NCI-H82 treated with DMSO at 0.1 percent for 48 hours (cell line): ENCODE measurements around the gene FZD4.
"Not testable (repeated sequence)": the region's sequence is repeated elsewhere in the genome, so short reads cannot be mapped to it uniquely, and the experiment has no call there.

ENCODE experiments used
- DNase-seq: peaks from one replicate; lab custom pipeline; 2025; ENCODE audit not compliant: unreplicated experiment; lab: John Stamatoyannopoulos, UW

FZD4 gene

DNA sequence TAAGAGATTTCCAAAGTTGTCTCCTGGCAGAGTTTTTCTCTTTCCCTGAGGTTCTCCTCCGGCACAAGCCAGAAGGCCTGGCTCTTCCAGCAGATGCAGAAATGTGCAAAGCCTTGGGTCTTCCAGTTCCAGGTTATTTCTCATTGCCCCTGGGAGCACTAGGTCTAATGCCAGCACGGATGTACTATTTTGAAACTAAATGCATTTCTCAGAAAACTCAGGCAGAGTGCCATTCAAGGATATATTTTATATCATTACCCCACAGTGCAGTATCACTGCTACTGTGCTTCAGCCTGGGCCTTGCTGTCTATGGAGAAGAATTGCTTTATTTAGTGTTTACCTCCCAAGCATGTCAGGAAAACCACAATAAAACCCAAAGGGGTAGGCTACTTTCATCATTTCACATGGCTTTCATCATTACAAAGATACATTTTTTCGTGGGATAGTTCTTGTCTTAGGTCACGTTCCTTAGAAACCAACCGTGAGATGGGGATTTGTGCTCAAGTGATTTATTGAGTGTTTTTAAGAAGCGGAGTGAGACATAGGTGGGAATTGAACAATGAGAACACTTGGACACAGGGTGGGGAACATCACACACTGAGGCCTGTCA is 22.4 kb upstream of the FZD4 start:
- no peak for DNase-seq

DNA sequence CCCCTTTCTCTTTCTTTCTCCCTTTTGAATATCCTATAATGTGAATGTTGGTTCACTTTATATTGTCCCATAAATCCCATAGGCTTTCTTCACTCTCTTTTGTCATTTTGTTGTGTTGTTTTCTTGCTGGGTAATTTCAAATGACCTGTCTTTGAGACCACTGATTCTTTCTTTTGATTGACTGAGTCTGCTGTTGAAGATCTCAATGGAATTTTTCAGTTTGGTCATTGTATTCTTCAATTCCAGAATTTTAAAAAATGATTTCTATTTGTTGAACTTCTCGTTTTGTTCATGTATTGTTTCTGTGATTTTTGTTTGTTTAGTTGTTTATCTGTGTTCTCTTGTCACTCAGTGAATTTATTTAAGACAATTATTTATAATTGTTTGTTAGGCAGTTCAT is 17.5 kb upstream of the FZD4 start:
- no peak for DNase-seq

DNA sequence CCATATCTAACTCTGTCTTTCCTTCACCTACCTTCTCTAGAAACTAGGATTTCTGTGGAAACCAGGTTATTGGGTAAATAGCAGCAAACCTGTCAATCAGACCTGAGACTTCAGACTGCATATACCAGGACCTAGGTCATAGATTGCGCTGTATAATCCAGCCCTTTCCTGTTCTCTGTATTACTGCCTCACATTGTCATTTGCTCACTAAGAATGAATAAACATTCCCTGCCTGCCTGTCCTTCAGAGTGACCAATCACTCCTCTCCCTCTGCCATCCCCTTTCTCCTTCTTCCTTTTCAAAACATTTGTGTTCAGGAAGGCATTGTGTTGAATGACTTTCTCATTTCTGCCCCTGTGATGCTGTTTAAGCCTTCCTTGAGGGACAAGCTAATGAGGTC is 14.1 kb upstream of the FZD4 start:
- DNase-seq: no peak

DNA sequence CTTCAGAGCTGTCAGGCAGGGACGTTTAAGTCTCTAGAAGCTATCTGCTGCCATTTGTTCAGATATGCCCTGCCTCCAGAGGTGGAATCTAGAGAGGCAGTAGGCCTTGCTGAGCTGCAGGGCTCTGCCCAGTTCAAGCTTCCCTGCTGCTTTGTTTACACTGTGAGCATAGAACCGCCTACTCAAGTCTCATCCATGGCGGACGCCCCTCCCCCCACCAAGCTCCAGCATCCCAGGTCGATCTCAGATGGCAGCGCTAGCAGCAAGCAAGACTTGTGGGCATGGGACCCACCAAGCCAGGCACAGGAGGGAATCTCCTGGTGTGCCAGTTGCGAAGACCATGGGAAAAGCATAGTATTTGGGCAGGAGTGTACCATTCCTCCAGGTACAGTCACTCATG is 12.4 kb upstream of the FZD4 start:
- DNase-seq: not testable (repeated sequence)

DNA sequence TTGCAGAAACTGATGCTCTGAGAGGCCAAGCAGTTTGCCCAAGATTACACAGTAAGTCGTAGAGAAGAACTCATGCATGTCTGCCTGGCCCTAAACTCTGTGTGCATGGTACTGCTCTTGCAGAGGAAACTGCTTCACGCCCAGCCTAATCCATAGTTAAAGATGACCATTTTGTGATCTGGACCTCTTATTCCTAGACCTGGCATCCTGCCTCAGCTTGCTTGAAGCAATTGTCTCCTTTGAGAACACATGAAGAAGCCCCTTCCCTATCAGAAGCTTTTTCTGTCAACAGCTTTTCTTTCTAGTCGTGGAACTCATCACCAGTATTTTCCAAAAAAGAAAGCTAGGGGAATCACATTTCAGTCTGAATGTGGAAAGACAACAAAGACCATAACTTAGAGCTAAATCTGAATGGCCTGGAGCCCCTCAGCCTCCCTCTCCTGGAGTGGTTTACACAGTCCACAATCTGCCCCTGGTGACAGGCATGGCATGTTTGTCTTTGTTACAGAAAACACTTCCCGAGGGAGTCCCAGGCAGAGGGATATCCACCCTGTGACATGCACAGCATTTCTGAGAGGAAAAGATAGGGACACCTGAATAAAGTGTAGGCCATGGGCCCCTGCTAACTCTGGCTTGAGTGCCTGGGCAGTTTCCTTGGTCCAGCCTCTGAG is 2.9 kb upstream of the FZD4 start:
- DNase-seq: no peak

DNA sequence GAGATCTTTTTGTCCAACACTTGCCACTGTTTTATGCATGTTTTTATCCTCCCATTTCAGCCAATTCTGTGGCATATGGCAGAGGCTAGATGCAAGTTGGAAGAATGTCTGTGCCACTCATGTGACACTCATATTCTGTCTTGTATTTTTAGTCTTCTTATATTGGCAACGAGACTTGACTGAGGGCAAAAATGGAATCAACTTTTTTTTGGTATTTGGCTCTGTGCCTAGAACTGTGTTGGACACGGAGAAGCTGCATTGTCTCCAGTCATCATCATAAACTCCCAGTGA is 1.7 kb upstream of the FZD4 start:
- no peak for DNase-seq

DNA sequence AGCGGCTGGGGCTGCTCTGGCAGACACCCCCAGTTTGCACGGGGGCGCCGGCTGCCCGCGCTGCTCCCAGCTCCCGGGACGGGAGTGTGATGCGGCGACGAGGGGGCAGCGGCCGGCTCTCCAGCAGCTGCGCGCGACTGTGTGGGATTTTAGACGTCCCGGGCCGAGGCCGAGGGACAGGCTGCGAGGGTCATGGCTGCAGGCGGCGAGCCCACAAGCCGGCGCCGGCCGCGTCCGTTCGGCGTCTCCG is 159 bp downstream of the FZD4 start:
- DNase-seq: no peak

DNA sequence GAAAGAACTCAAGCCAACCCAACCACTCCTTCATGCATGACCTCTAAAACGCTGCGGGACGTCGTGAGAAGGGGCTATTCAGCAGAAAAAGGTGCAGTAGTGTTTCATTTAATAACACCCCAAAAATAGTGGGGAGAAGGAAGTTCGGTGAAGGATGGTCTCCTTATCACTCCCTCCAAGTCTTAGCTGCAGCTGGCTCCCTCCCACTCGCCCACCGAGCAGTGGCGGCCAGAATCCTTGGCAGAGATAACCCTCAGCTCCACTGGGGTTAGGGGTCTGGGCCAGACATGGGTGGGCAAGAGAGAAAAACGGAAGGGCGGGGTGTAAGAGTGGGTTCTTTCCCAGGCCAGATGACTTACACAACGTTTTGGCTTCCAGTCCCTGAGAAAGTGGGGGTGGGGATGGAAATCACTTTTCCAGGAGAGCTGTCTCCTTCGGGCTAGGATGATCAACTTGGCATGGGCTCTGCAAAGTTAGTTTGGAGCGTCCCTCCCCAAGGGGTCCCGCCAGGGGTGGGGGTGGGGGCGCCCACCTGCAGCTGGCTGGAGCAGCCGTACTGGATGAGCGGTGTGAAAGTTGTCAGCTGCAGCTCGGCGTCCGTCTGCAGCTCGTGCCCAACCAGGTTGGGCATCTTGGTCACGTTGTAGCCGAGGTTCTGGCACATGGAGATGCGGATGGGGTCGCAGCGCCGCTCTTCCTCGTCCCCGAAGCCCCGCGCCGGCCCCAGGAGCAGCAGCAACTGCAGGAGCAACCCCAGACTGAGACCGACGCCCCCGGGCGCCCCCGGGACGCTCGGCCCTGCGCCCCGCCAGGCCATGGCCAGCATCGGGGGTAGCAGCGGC is 705 bp downstream of the FZD4 start:
- no peak for DNase-seq

DNA sequence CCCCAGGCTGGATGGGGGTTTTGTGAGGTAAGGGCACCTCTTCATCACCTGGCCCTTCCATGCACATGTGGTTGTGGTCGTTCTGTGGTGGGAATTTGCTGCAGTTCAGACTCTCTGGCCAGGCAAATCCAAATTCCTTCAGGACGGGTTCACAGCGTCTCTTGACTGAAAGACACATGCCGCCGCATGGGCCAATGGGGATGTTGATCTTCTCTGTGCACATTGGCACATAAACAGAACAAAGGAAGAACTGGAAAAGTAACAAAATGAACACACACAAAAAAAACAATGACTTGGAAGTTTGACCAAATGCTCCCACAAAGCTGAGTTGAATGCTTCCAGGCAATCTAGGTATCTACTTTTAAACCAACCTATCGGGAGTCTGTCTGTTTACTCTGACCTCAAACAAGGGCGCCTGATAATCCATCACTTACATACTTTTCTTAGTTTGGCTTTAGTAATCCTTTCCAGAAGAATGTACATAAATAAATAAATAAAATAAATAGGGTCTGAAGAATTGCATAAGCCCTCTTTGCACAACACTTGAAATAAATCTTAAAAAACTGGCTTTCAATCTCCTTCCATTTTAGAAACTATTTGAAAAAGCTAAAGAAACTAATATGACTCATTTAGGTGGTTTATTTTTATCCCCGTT is 2.8 kb downstream of the FZD4 start:
- no peak for DNase-seq

DNA sequence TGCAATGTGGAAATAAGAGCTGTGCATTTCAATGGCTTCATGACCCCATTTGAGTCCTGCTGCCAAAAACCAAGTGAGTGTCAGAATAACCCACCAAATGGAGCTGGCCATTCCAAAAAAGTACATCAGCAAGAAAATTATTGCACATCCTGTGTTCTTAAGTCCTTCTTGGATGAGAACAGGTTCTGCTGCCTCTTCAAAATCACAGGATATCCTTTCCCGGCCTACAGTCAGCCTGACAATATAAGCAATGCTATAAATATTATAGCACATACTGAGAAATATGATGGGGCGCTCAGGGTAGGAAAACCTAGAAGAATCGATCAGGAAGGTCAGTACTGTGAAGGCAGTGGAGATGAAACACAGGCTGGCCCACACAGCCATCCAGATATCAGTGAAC is 3.5 kb downstream of the FZD4 start:
- no peak for DNase-seq

DNA sequence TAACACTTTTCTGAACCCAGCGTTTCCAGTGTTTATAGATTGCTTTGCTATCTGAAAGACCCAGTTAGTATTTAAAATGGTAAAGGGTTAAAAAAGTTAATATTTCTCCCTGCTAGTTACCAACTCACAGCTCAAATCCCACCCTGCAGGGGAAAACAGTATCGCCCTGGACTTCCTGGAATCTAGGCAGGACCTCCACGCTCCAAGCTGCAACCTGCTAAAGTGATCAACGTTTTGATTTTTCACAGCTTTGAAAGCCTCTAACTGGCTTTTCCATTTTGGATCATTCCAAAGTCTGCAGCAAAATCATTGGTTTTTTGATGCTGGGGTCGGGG is 4.6 kb downstream of the FZD4 start:
- no peak for DNase-seq

DNA sequence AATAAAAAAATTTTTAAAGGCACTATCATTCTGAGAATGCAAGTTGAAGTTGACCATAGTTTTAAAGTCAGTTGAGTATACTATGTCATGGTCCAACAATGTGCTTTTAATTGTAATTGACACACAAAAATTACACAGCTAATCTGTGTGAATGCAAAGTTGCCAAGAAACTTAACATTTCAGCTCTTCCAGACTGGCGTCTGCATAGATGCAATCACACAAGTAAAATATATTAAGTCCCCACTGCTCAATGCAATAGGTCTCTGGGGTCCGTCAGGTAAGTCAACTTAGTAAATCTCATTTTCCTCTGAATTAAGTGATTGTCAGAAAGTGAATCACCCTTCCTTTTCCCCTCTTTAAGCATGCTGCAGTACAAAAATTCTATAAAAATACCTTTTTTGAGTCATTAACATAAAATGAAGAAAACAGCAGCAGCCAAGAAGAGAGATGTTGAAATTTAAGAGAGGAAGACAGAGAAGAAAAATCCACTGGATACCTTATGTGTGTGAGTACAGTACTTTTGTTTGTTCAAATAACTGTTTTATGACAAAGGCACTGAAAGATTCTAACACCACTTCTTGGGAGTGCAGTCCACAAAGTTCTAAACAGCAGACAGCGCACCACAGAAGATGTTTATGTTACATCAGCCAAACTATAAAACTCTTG is 5.1 kb downstream of the FZD4 start:
- no peak for DNase-seq

DNA sequence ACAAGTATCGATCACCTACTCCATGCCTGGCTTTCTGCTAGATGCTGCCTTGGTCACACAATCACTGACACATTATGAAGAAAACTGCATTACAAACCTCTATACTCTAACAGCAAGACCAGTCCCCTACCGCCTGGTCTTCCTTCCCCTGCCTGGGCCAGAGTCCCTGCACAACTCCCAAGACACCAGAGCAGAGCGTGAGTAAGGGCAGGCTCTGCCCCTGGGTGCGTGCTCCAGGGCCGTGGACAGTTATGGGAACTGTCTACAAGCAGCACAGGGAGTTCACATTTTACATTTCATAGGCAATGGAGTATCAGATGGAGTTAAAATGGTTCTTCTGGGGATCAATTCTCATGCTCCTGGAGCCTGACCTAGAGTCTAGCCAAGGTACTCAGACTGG is 6.5 kb downstream of the FZD4 start:
- no peak for DNase-seq

DNA sequence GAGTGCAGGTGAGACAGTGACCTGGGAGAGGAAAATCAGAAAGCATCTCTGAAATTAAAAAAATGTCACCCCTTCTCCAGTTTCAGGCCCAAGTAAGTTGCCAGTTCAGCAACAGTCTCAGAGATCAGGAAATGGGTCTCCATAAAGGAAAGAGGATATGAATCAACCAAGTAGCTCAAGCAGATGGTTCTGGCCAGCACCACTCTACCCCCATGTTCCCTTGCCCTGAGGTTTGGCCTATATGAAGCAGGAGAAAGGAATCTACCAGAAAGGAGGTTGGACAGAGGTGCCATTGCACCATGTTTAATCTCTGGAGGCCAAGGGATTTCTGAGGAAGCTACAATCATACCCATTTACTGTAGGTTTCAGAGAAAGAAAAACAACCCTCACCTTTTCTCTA is 7.7 kb downstream of the FZD4 start:
- DNase-seq: no peak

DNA sequence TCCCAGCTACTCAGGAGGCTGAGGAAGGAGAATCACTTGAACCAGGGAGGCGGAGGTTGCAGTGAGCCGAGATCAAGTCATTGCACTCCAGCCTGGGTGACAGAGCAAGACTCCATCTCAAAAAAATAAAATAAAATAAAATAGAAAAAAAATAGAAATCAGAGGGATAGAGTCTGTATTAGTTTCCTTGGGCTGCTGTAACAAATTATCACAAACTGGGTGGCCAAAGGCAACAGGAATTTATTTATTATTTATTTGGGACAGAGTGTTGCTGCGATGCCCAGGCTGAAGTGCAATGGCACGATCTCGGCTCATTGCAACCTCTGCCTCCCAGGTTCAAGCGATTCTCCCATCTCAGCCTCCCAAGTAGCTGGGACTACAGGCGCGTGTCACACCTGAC is 11.7 kb downstream of the FZD4 start:
- DNase-seq: not testable (repeated sequence)

DNA sequence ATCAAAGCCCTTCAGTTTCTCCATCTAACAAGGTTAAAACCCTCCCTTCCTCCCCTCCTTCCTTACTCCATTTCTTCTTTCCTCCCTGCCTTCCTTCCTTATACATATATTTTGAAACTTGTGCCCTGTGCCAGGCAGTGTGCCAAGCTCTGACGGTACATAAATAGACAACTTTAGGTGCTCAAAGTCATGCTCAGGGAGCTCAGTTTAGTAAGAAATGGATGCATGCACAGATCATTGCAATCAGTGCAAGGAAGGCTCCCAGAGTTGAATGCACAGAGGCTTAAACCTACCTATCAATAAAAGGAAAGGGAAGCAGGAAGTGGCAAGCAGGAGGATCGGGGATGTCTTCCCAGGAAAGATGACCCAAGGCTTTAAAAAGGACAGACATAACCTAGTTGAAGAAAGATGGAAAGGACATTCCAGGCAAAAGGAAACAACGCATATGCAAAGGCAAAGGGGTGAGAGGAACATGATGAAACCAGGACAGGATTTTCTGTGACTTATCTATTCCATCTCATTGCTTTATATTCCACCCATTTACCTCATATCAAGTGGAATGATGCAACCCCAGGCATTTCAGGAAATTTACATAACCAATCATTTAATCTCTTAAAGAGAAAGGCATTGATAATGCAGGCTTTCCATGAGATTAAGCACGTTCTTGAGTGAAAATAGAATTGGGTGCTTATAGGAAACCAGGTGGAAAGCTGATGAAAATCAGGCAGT is 13.2 kb downstream of the FZD4 start:
- DNase-seq: no peak

DNA sequence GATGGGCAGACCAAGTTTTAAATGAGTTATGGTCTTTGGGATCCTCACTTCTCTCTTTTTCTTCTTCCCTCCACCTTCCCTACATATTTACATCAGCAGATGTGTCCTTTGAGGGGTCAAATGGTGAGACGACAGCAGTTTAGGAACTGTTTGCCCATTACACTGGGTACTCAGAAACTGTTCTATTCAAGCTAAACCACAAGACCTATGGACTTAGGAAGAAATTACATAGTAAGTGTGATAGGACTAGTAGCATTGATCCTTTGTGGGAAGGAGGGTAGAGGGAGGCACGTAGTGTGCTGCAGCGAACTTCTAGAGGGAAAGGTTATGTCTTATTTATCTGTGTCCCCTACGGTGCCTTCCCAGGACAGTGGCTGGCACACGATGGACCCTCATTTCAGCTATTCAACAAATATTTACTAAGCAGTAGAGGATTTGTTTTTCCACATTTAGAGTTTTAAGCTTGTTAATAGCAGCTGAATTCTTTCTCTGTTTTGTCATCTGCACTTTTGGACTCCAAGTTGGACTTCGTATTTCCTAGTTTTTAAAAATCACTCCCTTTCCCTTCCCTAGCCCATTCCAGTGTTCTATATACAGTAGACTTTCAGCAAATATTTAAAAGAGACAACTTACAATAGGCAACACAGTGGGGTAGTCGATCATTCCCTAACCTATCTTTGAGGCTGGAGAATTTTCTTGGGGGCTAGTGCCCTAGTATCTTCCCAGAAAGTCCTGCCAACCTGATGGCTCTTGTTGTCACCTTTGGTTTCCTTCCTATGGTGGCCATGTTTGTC is 13.9 kb downstream of the FZD4 start:
- DNase-seq: no peak

DNA sequence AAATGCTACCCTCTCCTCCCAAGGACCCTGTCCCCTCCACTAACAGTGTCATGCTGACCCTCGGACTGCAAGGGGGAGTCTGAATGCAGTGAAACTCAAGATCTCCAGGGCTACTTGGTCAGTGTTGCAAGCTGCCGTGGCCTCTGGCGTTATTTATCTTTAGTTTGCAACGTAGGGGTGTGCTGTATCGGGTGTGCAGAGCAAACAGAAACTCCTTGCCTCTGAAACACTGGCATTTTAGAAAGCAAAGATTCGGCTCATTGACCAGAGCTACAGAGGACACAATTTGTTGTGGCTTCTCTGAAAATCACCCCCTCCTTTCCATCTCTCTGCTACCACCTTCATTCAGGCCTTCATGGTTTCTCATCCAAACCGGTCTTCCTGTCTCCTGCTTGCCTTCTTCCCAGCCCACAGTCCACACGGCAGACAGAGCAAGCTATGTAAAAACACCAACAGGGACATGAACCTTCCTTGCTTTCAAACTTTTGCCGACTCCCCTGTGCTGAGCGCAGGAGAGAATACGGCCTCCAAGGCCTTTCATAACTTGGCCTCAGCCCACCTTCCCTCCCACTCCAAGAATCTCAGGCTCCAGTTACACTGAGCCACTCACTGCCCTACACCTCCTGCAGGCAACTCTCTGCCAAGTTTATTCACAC is 14.9 kb downstream of the FZD4 start:
- no peak for DNase-seq

DNA sequence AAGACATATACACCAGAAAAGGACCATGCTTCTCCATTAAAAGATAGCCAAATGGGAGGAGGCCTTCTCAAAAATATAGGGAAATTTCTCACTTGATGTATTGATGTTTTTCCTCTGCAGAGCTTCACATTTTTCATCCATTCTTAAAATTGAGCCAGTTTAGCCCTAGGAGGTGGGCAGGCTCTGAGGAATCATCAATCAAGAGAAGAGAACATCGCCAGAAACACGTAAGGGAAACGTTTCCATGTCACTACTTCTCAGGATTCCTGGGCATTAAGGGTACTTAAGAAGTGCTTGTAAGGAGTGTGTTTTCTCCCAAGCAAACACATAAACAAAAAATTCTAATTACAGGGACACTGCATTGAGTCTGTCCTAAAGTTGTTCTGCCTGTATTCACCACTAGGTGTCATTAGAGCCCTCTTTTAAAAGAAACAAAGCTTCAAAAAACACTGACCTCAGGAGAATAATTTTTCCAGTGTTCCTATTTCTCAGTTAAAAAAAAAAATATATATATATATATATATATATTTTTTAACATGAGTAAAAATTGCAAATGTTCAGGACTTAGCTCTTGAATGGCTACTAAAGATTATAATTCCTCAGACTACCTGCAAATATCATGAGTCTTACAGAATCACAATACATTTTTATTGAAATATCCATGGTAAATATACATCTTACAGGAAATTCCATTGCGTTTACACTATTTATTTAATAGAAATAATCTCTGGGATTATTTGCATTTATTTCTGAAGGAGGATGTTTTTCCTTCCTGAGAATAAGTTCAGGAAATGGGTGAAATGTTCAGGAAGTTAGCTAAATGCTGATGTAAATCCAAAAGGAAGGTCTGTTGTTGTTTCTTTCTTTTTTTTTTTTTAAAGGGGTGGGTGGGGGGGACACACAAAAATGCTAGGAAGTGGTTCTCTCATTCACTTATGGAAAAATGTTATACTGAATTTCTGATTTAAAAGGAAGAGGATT is 16.0 kb downstream of the FZD4 start:
- DNase-seq: peak; percentile 20
